Neural progenitor cell (in vitro differentiated cells): Measurements from ENCODE around the gene RND3. TPM values are rescaled to one million over a fixed set of nuclear protein-coding genes. Genes with fewer than 3 reads are reported as not detected.

ENCODE experiments used
- DNase-seq: peaks from one replicate; pipeline ENCODE4 v3.0.0-alpha.2; 2016; ENCODE audit warnings: low spot score
- H2AFZ ChIP-seq: fragments of 200-600 bp; sonication (generic); replicated peaks from 2 replicates; pipeline ENCODE4 v1.6.1; 2016; ENCODE audit warnings: antibody characterized with exemption
- H3F3A ChIP-seq: fragments of 200-600 bp; sonication (generic); 2 replicates; pipeline ENCODE4 v1.6.1; 2016; ENCODE audit warnings: antibody characterized with exemption, low read depth
- H3K27ac ChIP-seq: fragments of 200-600 bp; sonication (generic); 2 replicates; pipeline ENCODE4 v1.5.1; 2016; ENCODE audit warnings: mild to moderate bottlenecking
- H3K27me3 ChIP-seq: fragments of 200-600 bp; sonication (generic); 2 replicates; pipeline ENCODE4 v1.6.1; 2016; ENCODE audit warnings: mild to moderate bottlenecking, moderate library complexity
- H3K36me3 ChIP-seq: fragments of 200-600 bp; sonication (generic); 2 replicates; pipeline ENCODE4 v1.5.1; 2016
- H3K4me1 ChIP-seq: fragments of 200-600 bp; sonication (generic); 2 replicates; pipeline ENCODE4 v1.6.1; 2016; ENCODE audit warnings: mixed run types
- H3K4me2 ChIP-seq: fragments of 200-600 bp; sonication (generic); 2 replicates; pipeline ENCODE4 v1.6.1; 2016
- H3K4me3 ChIP-seq: fragments of 200-600 bp; sonication (generic); 2 replicates; pipeline ENCODE4 v1.5.1; 2016
- H3K79me2 ChIP-seq: fragments of 200-600 bp; sonication (generic); 2 replicates; pipeline ENCODE4 v1.6.1; 2016; ENCODE audit warnings: low read depth
- H3K9ac ChIP-seq: fragments of 200-600 bp; sonication (generic); 2 replicates; pipeline ENCODE4 v1.6.1; 2016
- H3K9me3 ChIP-seq: fragments of 200-600 bp; sonication (generic); 2 replicates; pipeline ENCODE4 v1.5.1; 2016; ENCODE audit warnings: low read depth
- H4K20me1 ChIP-seq: fragments of 200-600 bp; sonication (generic); 2 replicates; pipeline ENCODE4 v1.6.1; 2016; ENCODE audit warnings: low read depth
- H3K27ac Mint-ChIP-seq: 3 replicates; pipeline ENCODE4 v1.8.0; 2021; ENCODE audit warnings: mixed read lengths
- H3K27me3 Mint-ChIP-seq: 2 replicates; pipeline ENCODE4 v1.8.0; 2022; ENCODE audit warnings: low read depth, mild to moderate bottlenecking, inconsistent platforms, moderate library complexity, mixed read lengths; ENCODE audit not compliant: insufficient read depth
- H3K36me3 Mint-ChIP-seq: 3 replicates; pipeline ENCODE4 v1.8.0; 2021; ENCODE audit warnings: mixed read lengths
- H3K4me1 Mint-ChIP-seq: 3 replicates; pipeline ENCODE4 v1.8.0; 2021; ENCODE audit warnings: mixed read lengths
- H3K4me3 Mint-ChIP-seq: 3 replicates; pipeline ENCODE4 v1.8.0; 2021; ENCODE audit warnings: mild to moderate bottlenecking, moderate library complexity, mixed read lengths
- H3K9me3 Mint-ChIP-seq: 3 replicates; pipeline ENCODE4 v1.8.0; 2020; ENCODE audit warnings: mixed read lengths
- EZH2 ChIP-seq: fragments of 200-600 bp; sonication (generic); IDR thresholded peaks from 2 replicates; pipeline ENCODE4 v1.6.1; 2017; ENCODE audit warnings: antibody characterized with exemption, mild to moderate bottlenecking, moderate library complexity
- EZH2phosphoT487 ChIP-seq: fragments of 200-600 bp; sonication (generic); IDR thresholded peaks from 2 replicates; pipeline ENCODE4 v1.6.1; 2017; ENCODE audit warnings: antibody characterized with exemption
- total RNA-seq: library from RNA; depleted of rRNA; stranded (reverse); fragments of >200 nt; gene quantifications from 2 replicates; pipeline ENCODE4 v1.2.3, GENCODE V29; 2015; ENCODE audit warnings: low replicate concordance
- TF ChIP-seq, protein P1 (sequence below): fragments of 200-600 bp; sonication (generic); IDR thresholded peaks from 2 replicates; pipeline ENCODE4 v1.5.1; 2017; ENCODE audit warnings: antibody characterized with exemption, mild to moderate bottlenecking

Gene RND3
- total RNA-seq, 1 donor from 2014 or later = 4.0 TPM

- H3K27me3 ChIP-seq = no peaks in the 10 kb centered on the region
- no peaks in the 10 kb centered on the region for H4K20me1 ChIP-seq
- H3K4me1 ChIP-seq = no peaks in the 10 kb centered on the region
- H3K4me1 Mint-ChIP-seq = peaks cover 7% of the 10 kb centered on the region
- DNase-seq = no peak
- no peaks in the 10 kb centered on the region for H3K36me3 ChIP-seq
- no peaks in the 10 kb centered on the region for H3K9me3 Mint-ChIP-seq
- H3K79me2 ChIP-seq = no peaks in the 10 kb centered on the region
- no peak for TF ChIP-seq EZH2
- TF ChIP-seq EZH2phosphoT487 = no peak
- TF ChIP-seq, protein P1, sequence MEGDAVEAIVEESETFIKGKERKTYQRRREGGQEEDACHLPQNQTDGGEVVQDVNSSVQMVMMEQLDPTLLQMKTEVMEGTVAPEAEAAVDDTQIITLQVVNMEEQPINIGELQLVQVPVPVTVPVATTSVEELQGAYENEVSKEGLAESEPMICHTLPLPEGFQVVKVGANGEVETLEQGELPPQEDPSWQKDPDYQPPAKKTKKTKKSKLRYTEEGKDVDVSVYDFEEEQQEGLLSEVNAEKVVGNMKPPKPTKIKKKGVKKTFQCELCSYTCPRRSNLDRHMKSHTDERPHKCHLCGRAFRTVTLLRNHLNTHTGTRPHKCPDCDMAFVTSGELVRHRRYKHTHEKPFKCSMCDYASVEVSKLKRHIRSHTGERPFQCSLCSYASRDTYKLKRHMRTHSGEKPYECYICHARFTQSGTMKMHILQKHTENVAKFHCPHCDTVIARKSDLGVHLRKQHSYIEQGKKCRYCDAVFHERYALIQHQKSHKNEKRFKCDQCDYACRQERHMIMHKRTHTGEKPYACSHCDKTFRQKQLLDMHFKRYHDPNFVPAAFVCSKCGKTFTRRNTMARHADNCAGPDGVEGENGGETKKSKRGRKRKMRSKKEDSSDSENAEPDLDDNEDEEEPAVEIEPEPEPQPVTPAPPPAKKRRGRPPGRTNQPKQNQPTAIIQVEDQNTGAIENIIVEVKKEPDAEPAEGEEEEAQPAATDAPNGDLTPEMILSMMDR = no peak
- peaks cover 11% of the 10 kb centered on the region for H3K36me3 Mint-ChIP-seq
- H3K27ac Mint-ChIP-seq = no peak overlapping the region
- H2AFZ ChIP-seq = no peak overlapping the region
- H3K4me2 ChIP-seq = no peak overlapping the region
- H3K9me3 ChIP-seq = no peaks in the 10 kb centered on the region
- H3F3A ChIP-seq = no peaks in the 10 kb centered on the region
- no peak overlapping the region for H3K27ac ChIP-seq
- H3K9ac ChIP-seq = no peak overlapping the region
- no peak overlapping the region for H3K4me3 ChIP-seq
- H3K4me3 Mint-ChIP-seq = no peak overlapping the region
- H3K27me3 Mint-ChIP-seq = no peaks in the 10 kb centered on the region
Observed at GRCh38 chr2:150464986-150465385, 22.5 kb downstream of the RND3 start.

DNA sequence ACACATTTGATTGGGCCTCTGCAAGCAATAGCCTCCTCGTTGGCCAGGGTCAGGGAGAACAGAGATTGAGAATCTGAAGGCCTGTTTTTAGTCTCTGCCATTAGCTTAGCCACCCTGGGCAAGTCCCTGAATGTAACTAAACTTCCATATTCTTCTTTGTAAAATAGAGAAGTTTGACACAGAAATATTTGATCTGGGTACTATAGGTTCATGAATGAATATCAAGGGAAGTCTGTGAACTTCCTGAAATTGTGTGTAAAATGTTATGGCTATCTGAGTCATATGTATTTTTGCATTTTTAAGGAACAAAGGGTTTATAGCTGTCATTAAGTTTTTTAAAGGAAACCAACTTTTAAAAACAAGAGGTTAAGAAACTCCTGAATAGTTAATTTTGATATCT is 23.2 kb downstream of the RND3 start:
- Histone ChIP-seq H3K4me1 (no peaks in the 10 kb centered on the region), H3K36me3 (no peaks in the 10 kb centered on the region), H3K9me3 (no peaks in the 10 kb centered on the region), H3K79me2 (no peaks in the 10 kb centered on the region), H3K9ac (no peak overlapping the region), H3K27me3 (no peaks in the 10 kb centered on the region), H3K27ac (no peak overlapping the region), H3K4me2 (no peak overlapping the region), H4K20me1 (no peaks in the 10 kb centered on the region), H3K4me3 (no peak overlapping the region), H3F3A (no peaks in the 10 kb centered on the region), H2AFZ (no peak overlapping the region)
- Mint-ChIP-seq H3K27me3 (no peaks in the 10 kb centered on the region), H3K9me3 (no peaks in the 10 kb centered on the region), H3K4me3 (no peak overlapping the region), H3K4me1 (peaks cover 2% of the 10 kb centered on the region), H3K27ac (no peak overlapping the region), H3K36me3 (peaks cover 5% of the 10 kb centered on the region)
- TF ChIP-seq, protein P1 = no peak
- TF ChIP-seq EZH2phosphoT487 (no peak), EZH2 (no peak)
- no peak for DNase-seq

- Mint-ChIP-seq H3K4me1 (no peaks in the 10 kb centered on the region), H3K27ac (no peak overlapping the region), H3K27me3 (no peaks in the 10 kb centered on the region), H3K4me3 (no peak overlapping the region), H3K36me3 (no peaks in the 10 kb centered on the region), H3K9me3 (no peaks in the 10 kb centered on the region)
- TF ChIP-seq EZH2phosphoT487 (no peak), EZH2 (no peak)
- TF ChIP-seq, protein P1 = no peak
- no peaks in the 10 kb centered on the region for H3K9me3 ChIP-seq
- no peak overlapping the region for H2AFZ ChIP-seq
- no peak overlapping the region for H3K9ac ChIP-seq
- no peaks in the 10 kb centered on the region for H3K4me1 ChIP-seq
- H4K20me1 ChIP-seq = no peaks in the 10 kb centered on the region
- H3F3A ChIP-seq = no peaks in the 10 kb centered on the region
- H3K4me3 ChIP-seq = no peak overlapping the region
- no peaks in the 10 kb centered on the region for H3K79me2 ChIP-seq
- H3K4me2 ChIP-seq = no peak overlapping the region
- no peaks in the 10 kb centered on the region for H3K36me3 ChIP-seq
- no peaks in the 10 kb centered on the region for H3K27me3 ChIP-seq
- no peak overlapping the region for H3K27ac ChIP-seq
- no peak for DNase-seq
Observed at GRCh38 chr2:150462770-150463169, 24.7 kb downstream of the RND3 start.

DNA sequence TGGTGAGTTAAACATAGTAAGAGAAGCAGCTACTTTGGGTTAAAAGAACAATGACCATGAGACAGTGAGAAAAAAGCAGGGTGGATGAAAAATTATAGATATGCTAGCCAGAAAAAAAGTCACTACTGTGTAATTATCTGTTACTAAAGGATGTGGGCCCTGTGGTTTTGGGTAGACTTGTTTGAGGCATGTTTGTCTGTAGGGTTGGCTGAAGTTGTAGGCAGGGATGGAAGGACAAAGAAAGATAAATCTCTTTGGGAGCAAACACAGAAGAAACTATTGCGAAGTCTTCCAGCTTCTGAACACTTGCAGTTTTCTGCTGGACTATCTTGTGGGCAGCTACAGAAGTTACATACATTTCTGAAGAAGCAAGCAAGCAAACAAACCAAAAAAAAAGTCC is 28.2 kb downstream of the RND3 start:
- no peak overlapping the region for H3K4me3 Mint-ChIP-seq
- Histone ChIP-seq H3K27me3 (no peaks in the 10 kb centered on the region), H3K79me2 (no peaks in the 10 kb centered on the region), H4K20me1 (no peaks in the 10 kb centered on the region), H3F3A (no peaks in the 10 kb centered on the region), H3K9me3 (no peaks in the 10 kb centered on the region), H2AFZ (no peak overlapping the region), H3K4me2 (no peak overlapping the region), H3K9ac (no peak overlapping the region), H3K27ac (no peak overlapping the region), H3K4me3 (no peak overlapping the region), H3K36me3 (no peaks in the 10 kb centered on the region), H3K4me1 (no peaks in the 10 kb centered on the region)
- TF ChIP-seq, protein P1 = no peak
- TF ChIP-seq EZH2 (no peak), EZH2phosphoT487 (no peak)
- H3K36me3 Mint-ChIP-seq = no peaks in the 10 kb centered on the region
- H3K4me1 Mint-ChIP-seq = no peaks in the 10 kb centered on the region
- no peaks in the 10 kb centered on the region for H3K9me3 Mint-ChIP-seq
- no peaks in the 10 kb centered on the region for H3K27me3 Mint-ChIP-seq
- H3K27ac Mint-ChIP-seq = no peak overlapping the region
- no peak for DNase-seq
